OCI-LY3 (cell line): Measurements from ENCODE around the gene CCNQ.

ENCODE experiments used
- H2AFZ ChIP-seq: fragments of 200-600, 300-600 bp; shearing (Covaris generic); 2 replicates; pipeline ENCODE4 v1.6.0; 2014; ENCODE audit warnings: antibody characterized with exemption, low read depth, low read length
- H3K27ac ChIP-seq: fragments of 200-600, 300-600 bp; sonication (generic); 2 replicates; pipeline ENCODE4 v1.5.1; 2014; ENCODE audit warnings: mild to moderate bottlenecking, low read length, moderate library complexity, mixed read lengths
- H3K27me3 ChIP-seq: fragments of 200-600, 300-600 bp; sonication (generic); 2 replicates; pipeline ENCODE4 v1.6.1; 2014; ENCODE audit warnings: low read depth, low read length, mixed read lengths
- H3K36me3 ChIP-seq: fragments of 200-600, 300-600 bp; sonication (generic); replicated peaks from 2 replicates; pipeline ENCODE3; 2014; ENCODE audit warnings: low read depth, low read length, mixed read lengths
- H3K4me1 ChIP-seq: fragments of 300-600, 200-600 bp; sonication (generic); 2 replicates; pipeline ENCODE4 v1.6.1; 2014; ENCODE audit warnings: low read length, mixed read lengths
- H3K4me2 ChIP-seq: fragments of 200-600, 300-600 bp; sonication (generic); 2 replicates; pipeline ENCODE4 v1.6.1; 2014; ENCODE audit warnings: low read length, mixed read lengths
- H3K4me3 ChIP-seq: fragments of 300-600, 200-600 bp; sonication (generic); 2 replicates; pipeline ENCODE4 v1.5.1; 2014; ENCODE audit warnings: antibody characterized with exemption, mild to moderate bottlenecking, low read length, moderate library complexity
- H3K79me2 ChIP-seq: fragments of 300-600, 200-600 bp; shearing (Covaris generic); 2 replicates; pipeline ENCODE4 v1.6.1; 2014; ENCODE audit warnings: mild to moderate bottlenecking, low read length, mixed read lengths
- H3K9ac ChIP-seq: fragments of 300-600, 200-600 bp; shearing (Covaris generic); 2 replicates; pipeline ENCODE4 v1.6.0; 2014; ENCODE audit warnings: mild to moderate bottlenecking, low read length, moderate library complexity
- H3K9me3 ChIP-seq: fragments of 200-600, 300-600 bp; shearing (Covaris generic); 2 replicates; pipeline ENCODE4 v1.6.1; 2014; ENCODE audit warnings: low read length, mixed read lengths; ENCODE audit not compliant: insufficient read depth
- H4K20me1 ChIP-seq: fragments of 200-600, 300-600 bp; sonication (generic); 2 replicates; pipeline ENCODE4 v1.6.1; 2016; ENCODE audit warnings: low read length, mixed read lengths; ENCODE audit not compliant: insufficient read depth
- EZH2phosphoT487 ChIP-seq: fragments of 200-600 bp; shearing (Covaris generic); IDR thresholded peaks from 2 replicates; pipeline ENCODE4 v1.6.1; 2018; ENCODE audit warnings: antibody characterized with exemption, mixed run types, low read depth
- TF ChIP-seq, protein P1 (sequence below): fragments of 200-600, 300-600 bp; sonication (generic); IDR thresholded peaks from 2 replicates; pipeline ENCODE4 v1.5.1; 2014; ENCODE audit warnings: antibody characterized with exemption, low read length, low read depth

CCNQ gene

DNA sequence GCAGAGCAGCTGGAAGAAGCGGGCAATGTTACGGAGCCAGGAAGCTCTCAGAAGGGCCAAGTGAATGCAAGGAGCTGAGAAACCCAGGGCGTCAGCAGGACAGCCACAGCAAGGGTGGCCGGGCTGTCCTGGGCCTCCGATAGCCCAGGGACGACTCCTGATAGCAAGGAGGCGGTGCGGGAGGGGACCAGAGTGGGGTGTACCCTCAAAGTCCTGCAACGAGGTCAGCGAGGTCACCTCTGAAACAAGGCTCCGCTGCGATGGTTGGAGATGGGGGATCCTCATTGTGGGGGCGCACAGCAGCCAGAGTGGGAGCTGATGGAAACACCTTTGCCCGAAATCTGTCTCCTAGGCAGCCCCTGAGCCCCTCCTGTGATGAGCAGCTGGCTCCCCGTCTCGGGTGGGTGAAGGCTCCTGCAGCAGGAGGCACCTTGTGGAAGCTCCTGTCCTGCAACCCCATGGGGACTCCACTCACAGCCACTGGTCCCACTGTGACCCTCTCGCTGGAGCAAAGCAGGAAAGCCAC, 4.3 kb upstream of the CCNQ start:
- no peak overlapping the region for H3K27ac ChIP-seq
- no peak for TF ChIP-seq EZH2phosphoT487
- TF ChIP-seq, protein P1, sequence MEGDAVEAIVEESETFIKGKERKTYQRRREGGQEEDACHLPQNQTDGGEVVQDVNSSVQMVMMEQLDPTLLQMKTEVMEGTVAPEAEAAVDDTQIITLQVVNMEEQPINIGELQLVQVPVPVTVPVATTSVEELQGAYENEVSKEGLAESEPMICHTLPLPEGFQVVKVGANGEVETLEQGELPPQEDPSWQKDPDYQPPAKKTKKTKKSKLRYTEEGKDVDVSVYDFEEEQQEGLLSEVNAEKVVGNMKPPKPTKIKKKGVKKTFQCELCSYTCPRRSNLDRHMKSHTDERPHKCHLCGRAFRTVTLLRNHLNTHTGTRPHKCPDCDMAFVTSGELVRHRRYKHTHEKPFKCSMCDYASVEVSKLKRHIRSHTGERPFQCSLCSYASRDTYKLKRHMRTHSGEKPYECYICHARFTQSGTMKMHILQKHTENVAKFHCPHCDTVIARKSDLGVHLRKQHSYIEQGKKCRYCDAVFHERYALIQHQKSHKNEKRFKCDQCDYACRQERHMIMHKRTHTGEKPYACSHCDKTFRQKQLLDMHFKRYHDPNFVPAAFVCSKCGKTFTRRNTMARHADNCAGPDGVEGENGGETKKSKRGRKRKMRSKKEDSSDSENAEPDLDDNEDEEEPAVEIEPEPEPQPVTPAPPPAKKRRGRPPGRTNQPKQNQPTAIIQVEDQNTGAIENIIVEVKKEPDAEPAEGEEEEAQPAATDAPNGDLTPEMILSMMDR, result no peak

DNA sequence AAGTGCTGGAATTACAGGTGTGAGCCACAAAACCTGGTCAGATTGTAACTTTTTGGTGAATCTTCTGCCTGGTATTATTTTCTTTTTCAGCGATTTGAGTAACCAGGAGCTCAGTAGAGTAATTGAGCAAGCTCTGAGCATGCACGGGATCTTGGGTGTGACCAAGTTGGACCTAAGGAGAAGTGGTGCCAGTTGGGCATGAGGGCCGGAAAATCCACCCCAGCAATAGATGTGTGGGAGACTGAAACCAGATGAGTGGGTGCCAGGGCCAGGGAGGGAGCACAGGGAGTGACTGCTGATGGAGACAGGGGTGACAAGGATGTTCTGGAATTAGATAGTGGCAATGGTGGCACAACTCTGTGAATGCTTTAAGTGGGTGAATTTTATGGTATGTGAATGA, 3.7 kb upstream of the CCNQ start:
- Histone ChIP-seq H3K79me2 (peaks cover 12% of the 10 kb centered on the region), H3K9ac (no peak overlapping the region), H3K4me3 (no peak overlapping the region), H3K9me3 (no peaks in the 10 kb centered on the region), H2AFZ (no peak overlapping the region), H3K27ac (no peak overlapping the region), H4K20me1 (0 out of 2 replicates have a peak, but pooled peaks cover 4% of the 10 kb centered on the region), H3K36me3 (no peaks in the 10 kb centered on the region), H3K4me2 (no peak overlapping the region), H3K4me1 (peaks cover 12% of the 10 kb centered on the region), H3K27me3 (no peaks in the 10 kb centered on the region)
- TF ChIP-seq, protein P1, result no peak
- TF ChIP-seq EZH2phosphoT487, result no peak

More for the DNA sequence above, 4.3 kb upstream of the CCNQ start:
- peaks cover 6% of the 10 kb centered on the region for H3K79me2 ChIP-seq
- no peak overlapping the region for H2AFZ ChIP-seq
- no peaks in the 10 kb centered on the region for H3K27me3 ChIP-seq
- no peak overlapping the region for H3K9ac ChIP-seq
- no peaks in the 10 kb centered on the region for H3K36me3 ChIP-seq
- no peaks in the 10 kb centered on the region for H3K9me3 ChIP-seq
- peaks cover 6% of the 10 kb centered on the region for H3K4me1 ChIP-seq
- H4K20me1 ChIP-seq, result no peaks in the 10 kb centered on the region
- H3K4me3 ChIP-seq, result no peak overlapping the region
- H3K4me2 ChIP-seq, result no peak overlapping the region

DNA sequence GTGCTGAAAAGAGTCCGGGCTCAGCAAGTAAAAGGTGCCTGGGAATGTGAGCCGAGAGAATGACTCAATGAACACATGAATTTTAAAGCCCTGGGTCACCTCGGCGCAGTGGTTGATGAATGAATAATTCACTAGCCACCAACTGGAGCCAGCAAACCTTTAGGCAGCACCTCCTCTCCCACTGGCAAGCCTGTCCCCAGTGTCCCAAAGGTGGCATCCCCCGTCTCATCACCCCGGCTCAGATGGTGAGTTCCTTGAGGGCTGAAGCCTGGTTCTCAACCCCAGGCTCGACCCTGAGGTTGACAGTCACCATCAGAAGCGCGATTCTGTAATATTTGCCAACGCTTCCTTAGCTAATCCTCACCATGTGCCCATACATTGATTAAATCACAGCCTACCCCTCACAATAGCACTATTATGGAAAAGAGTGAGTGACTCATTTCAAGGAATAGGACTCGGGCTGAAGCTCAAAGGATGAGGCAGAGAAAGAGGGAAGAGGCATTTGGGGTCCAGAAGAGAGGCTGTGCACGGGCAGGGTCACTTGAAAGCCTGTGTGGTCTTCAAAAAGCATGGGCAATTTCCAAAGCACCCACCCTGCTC, 2.7 kb upstream of the CCNQ start:
- Histone ChIP-seq H3K36me3 (peaks cover 4% of the 10 kb centered on the region), H3K4me1 (peaks cover 12% of the 10 kb centered on the region), H3K4me2 (no peak overlapping the region), H3K9me3 (no peaks in the 10 kb centered on the region), H4K20me1 (peaks cover 10% of the 10 kb centered on the region; the same call in 1 of the 2 replicates), H3K27me3 (no peaks in the 10 kb centered on the region), H2AFZ (no peak overlapping the region), H3K79me2 (peaks cover 21% of the 10 kb centered on the region), H3K9ac (no peak overlapping the region), H3K27ac (no peak overlapping the region), H3K4me3 (no peak overlapping the region)
- TF ChIP-seq, protein P1, result no peak
- no peak for TF ChIP-seq EZH2phosphoT487

DNA sequence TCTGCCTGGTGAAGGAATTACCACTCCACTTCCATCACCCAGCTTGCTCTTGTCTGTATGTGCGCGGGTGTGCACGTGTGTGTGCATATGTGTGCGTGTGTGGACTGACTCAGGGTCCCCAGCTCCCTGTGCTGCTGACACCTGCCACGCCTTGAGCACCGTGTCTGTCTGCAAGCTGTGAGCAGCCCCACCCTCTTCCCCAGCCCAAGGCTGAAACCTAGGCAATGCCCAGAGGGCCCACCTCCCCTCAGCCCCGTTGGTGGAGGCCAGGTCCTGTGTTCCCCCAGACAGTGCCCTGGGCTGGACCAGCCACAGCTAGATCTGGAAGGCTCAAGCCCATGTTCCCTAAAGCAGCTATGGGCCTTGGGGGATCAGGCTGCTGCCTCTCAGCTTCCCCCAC, 2.0 kb upstream of the CCNQ start:
- peaks cover 4% of the 10 kb centered on the region for H3K36me3 ChIP-seq
- H3K4me1 ChIP-seq, result peaks cover 12% of the 10 kb centered on the region
- peaks cover 10% of the 10 kb centered on the region; the same call in 1 of the 2 replicates for H4K20me1 ChIP-seq
- TF ChIP-seq, protein P1, result no peak
- no peak for TF ChIP-seq EZH2phosphoT487
- H3K27me3 ChIP-seq, result no peaks in the 10 kb centered on the region
- no peak overlapping the region for H3K9ac ChIP-seq
- no peak overlapping the region for H3K4me3 ChIP-seq
- no peak overlapping the region for H2AFZ ChIP-seq
- no peak overlapping the region for H3K4me2 ChIP-seq
- peaks cover 27% of the 10 kb centered on the region for H3K79me2 ChIP-seq
- no peaks in the 10 kb centered on the region for H3K9me3 ChIP-seq
- no peak overlapping the region for H3K27ac ChIP-seq
